ENCODE data around the gene FOXB2. TPM values are rescaled to one million over a fixed set of nuclear protein-coding genes. Genes with fewer than 3 reads are reported as not detected.
"Not testable (repeated sequence)": the region's sequence is repeated elsewhere in the genome, so short reads cannot be mapped to it uniquely, and the experiment has no call there.

FOXB2 gene
- total RNA-seq, 1 experiment from 2014 or later = not detected

- H3K27me3 ChIP-seq (replicated peaks); H3K36me3 ChIP-seq; H3K4me1 ChIP-seq (replicated peaks); H3K9me3 ChIP-seq (replicated peaks); H3K4me3 ChIP-seq; DNase-seq (ENCODE audit: low read depth in 1 of 2, low spot score in 2 of 2); H3K27ac ChIP-seq: not testable (repeated sequence)
Observed at GRCh38 chr9:77060681-77061080, 41.2 kb downstream of the FOXB2 start.

GRCh38 chr9:77063645-77064285 is 44.3 kb downstream of the FOXB2 start:
- Histone ChIP-seq H3K9me3 (replicated peaks) (no peaks in the 10 kb centered on the region), H3K27ac (no peak overlapping the region), H3K36me3 (no peaks in the 10 kb centered on the region), H3K27me3 (replicated peaks) (no peaks in the 10 kb centered on the region), H3K4me3 (no peak overlapping the region), H3K4me1 (replicated peaks) (peaks cover 5% of the 10 kb centered on the region)
- DNase-seq (ENCODE audit: low read depth in 1 of 2, low spot score in 2 of 2) = peak; percentile 47 to 68

GRCh38 chr9:77066388-77066787 is 46.9 kb downstream of the FOXB2 start:
- no peaks in the 10 kb centered on the region for H3K36me3 ChIP-seq
- H3K4me1 ChIP-seq (replicated peaks) = peaks cover 5% of the 10 kb centered on the region

More at GRCh38 chr9:77066388-77066787, 46.9 kb downstream of the FOXB2 start:
- DNase-seq (ENCODE audit: low read depth in 1 of 2, low spot score in 2 of 2) = no peak
- no peak overlapping the region for H3K27ac ChIP-seq
- no peaks in the 10 kb centered on the region for H3K27me3 ChIP-seq (replicated peaks)
- H3K4me3 ChIP-seq = no peak overlapping the region
- no peaks in the 10 kb centered on the region for H3K9me3 ChIP-seq (replicated peaks)

Other genes starting within 250 kb of the FOXB2 start
- gene PRUNE2, start 113.5 kb upstream of the FOXB2 start, total RNA-seq (2014; rRNA removed; shearing (Covaris generic)) = 0.09 and 2.2 TPM in 2 replicates
- gene VPS13A, start 157.9 kb downstream of the FOXB2 start, total RNA-seq (2014; rRNA removed; shearing (Covaris generic)) = 5.3 and 9.9 TPM in 2 replicates